GM12875 (cell line): Measurements from ENCODE around the gene PEMT.

Experiments used
- H3K4me3 ChIP-seq: one replicate; pipeline ENCODE4 v1.5.1; 2011; ENCODE audit warnings: low read depth, low read length, control low read depth
- CTCF ChIP-seq: IDR thresholded peaks from 2 replicates; pipeline ENCODE4 v1.5.1; 2011; ENCODE audit warnings: low read depth, mild to moderate bottlenecking, control low read depth, inconsistent platforms, low read length, moderate library complexity, borderline replicate concordance; ENCODE audit not compliant: insufficient read depth

Gene PEMT

GRCh38 chr17:17612085-17613022, 20.8 kb upstream of the PEMT start:
- TF ChIP-seq CTCF = no peak
- no peak overlapping the region for H3K4me3 ChIP-seq

DNA sequence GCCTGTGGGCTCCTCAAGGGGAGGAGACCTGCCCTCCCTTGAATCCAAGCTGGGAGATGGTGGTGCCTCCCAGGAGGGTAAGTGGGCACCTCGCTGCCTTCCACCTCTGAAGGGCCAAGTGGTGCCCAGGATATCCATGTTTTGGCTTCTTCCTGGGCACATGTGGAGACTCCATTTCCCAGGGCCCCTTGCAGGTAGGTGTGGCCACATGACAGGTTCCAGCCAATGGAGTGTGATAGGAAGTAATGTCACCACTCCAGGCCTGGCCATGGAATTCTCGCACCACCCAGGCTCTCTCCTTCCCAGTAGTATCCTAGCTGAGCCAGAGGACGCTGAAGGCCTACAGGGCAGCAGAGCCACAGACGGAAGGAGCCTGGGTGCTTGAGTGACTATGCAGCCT, 17.6 kb upstream of the PEMT start:
- TF ChIP-seq CTCF = no peak
- no peak overlapping the region for H3K4me3 ChIP-seq

GRCh38 chr17:17606416-17607000, 15.0 kb upstream of the PEMT start:
- TF ChIP-seq CTCF = no peak
- H3K4me3 ChIP-seq = no peak overlapping the region

GRCh38 chr17:17605729-17606088, 14.2 kb upstream of the PEMT start:
- TF ChIP-seq CTCF = no peak
- no peak overlapping the region for H3K4me3 ChIP-seq

DNA sequence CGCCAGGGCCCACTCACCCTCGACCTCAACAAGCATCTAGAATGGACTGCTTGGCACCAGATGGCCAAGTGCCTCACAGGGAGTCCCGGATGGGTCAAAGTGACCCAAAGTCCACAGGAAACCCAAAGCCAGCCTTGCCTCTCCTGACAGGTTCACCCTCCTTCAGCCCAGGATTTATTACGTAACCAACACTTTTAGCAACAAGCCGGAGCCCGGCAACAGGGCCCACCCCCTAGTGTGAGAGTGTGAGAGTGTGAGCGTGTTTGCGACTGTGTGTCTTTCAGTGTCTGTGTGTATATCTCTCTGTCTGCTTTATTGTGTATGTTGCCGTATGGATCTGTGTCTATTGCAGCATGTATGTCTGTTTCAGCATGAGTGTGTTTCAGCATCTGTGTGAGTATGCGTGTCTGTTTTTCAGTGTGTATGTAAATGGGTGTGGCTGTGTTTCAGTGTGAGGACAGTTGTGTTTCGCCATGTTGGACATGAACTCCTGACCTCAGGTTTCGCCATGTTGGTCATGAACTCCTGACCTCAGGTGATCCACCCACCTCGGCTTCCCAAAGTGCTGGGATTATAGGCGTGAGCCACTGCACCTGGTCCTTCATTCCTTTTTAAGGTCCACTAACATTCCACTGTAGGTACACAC, 13.7 kb upstream of the PEMT start:
- no peak for TF ChIP-seq CTCF
- H3K4me3 ChIP-seq = no peak overlapping the region

DNA sequence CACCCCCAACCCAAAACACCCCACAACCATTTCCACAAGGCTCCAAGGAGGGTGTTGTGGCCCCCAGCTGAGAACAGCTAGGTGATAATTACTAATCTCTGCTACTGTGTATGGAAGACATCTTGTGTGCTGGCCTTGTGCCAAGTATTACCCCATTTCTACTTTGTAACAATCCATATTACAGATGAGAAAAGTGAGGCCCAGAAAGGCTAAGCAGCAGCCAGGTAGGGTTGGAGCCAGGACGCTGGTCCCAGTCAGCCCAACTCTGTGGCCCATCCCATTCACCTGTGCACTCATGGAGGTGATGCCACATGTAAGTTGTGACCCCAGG, 12.4 kb upstream of the PEMT start:
- H3K4me3 ChIP-seq = no peak overlapping the region
- no peak for TF ChIP-seq CTCF
